Raji (cell line): ENCODE measurements around the gene MRPL14.

ENCODE experiments used
- POLR2A ChIP-seq: IDR thresholded peaks from 2 replicates; pipeline ENCODE4 v1.6.1; 2011; ENCODE audit warnings: low read depth, low read length, control low read depth; ENCODE audit not compliant: insufficient read depth

MRPL14 gene

DNA sequence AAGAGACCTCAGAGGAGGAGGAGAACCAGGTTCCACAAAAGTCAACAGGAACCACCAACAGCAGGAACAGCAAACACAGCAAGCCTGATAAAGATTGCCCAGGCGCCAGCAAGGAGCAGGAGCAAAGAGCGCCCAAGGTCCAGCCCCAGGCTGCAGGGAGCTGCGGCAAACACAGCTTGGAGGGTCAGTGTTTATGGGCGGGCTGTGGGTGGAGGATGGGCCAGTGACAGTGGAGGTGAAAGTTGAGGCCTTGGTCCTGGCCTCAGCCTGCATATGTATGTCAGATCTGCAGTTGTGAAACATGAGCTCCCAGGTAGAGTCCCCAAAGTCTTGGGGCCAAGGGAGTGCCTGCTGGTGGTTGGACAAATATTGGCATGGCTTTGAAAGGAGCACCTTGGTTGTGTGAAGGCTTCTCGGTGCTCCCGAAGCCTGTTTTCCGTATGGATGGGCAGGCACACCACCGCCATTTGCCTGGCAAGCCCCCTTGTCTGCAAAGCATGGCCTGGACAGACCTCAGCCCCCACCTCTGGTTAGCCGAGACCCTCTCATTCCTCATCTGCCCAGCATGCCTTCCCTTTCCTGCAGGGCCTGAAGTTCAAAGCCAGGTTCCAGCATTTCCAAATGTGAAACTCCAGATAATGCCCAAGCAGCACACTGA is 29.4 kb upstream of the MRPL14 start:
- TF ChIP-seq POLR2A = no peak

DNA sequence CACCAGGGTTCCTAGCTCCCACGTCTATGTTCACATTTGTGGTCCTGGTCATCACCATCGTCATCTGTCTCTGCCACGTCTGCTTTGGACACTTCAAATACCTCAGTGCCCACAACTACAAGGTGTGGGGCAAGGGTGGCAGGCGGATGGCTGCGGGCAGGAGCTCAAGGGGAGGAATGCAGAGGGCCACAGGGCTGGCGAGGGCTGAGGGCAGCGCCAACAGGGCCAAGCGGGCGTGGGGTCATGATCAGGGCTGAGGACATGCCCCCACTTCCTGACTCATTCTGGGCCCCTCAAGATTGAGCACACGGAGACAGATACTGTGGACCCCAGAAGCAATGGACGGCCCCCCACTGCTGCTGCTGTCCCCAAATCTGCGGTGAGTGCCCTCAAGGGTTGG is 26.8 kb upstream of the MRPL14 start:
- no peak for TF ChIP-seq POLR2A

DNA sequence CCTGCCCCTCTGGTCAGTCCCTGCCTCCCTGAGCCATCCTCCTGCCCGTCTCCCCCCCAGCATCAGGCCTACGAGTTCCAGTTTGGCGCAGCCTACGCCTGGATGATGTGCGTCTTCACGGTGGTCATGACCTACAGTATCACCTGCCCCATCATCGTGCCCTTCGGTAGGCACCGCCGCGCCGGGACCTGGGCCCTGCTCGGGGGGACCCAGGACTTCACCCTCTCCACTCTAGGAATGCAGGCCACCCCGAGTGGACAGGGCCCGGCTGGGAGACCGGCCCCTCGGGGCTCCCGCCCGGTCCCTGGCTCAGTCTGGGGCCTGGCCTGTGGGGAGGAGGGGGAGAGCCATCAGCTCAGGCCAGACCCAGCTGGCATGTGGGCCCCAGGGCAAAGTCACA is 25.3 kb upstream of the MRPL14 start:
- TF ChIP-seq POLR2A = no peak

DNA sequence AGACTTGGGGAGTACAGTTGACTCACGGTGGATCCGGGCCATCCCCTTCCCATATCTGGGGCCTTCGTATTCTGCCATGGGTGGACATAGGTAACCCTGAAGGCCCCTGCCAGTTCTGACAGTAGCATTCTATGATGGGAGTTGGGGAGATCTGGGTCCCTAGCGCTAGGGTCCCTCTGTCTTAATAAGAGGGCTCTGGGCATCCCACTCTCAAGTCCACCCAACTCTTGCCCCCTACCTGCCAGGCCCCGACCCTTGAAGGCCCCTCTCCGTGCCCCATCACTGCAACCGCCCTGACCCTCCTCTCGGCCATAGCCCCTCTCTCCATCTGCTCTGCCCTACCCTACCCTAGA is 24.8 kb upstream of the MRPL14 start:
- TF ChIP-seq POLR2A = no peak

DNA sequence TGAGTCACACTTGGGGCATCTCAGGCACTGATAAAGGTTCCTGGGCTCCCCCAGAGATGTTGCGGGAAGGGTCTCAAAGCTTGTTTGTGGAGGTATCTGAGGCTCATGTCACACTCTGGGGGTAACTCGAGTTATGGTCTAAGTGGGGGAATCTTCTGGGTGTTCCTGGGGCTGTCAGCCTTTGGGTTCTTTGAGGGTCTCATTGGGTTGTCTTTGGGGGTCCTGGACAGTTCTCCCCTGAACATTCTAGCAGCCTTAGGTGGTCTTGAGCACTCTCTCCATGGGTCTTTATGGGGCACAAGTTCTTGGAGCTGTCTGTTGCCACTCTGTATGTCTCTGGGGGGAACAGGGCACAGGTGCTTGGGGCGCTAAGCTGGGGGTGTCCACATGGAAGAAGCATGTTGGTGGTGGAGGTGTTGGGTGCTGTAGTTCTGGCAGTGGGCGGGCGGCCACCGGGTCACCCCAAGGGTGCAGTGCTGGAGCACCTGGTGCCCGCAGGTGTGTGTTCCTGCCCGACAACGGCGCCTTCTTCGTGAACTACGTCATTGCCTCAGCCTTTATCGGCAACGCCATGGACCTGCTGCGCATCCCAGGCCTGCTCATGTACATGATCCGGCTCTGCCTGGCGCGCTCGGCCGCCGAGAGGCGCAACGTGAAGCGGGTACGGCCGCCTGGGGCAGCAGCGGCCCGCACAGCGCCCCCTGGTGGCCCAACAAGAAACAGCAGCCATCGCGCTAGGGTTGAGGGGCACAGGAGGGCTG is 24.3 kb upstream of the MRPL14 start:
- no peak for TF ChIP-seq POLR2A

DNA sequence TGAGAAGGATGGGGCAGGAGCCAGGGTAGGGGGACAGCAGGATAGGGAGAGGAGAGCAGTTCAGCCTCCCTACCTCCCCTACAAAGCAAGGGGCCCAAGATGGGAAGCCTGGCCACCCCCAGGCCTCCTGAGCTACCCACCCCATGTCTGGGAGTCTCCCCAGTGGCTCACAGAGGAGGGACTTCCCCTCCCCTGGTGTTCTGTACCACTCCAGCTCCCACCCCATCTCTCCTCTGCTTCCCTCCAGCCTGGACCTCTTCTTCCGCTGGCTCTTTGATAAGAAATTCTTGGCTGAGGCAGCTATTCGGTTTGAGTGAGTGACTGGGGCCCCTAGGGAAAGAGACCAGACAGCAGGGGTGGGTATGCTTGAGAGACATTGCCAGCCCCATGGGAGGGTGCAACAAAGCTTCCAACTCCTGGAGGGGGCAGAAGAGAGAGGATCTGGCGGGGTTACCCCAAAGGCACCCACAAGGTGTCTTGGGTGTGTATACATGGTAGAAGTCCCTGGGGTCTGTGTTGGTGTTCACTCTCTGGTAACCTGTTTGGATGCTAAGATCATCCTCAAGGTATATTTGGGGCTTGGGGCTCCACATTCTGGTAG is 23.2 kb upstream of the MRPL14 start:
- TF ChIP-seq POLR2A = no peak

DNA sequence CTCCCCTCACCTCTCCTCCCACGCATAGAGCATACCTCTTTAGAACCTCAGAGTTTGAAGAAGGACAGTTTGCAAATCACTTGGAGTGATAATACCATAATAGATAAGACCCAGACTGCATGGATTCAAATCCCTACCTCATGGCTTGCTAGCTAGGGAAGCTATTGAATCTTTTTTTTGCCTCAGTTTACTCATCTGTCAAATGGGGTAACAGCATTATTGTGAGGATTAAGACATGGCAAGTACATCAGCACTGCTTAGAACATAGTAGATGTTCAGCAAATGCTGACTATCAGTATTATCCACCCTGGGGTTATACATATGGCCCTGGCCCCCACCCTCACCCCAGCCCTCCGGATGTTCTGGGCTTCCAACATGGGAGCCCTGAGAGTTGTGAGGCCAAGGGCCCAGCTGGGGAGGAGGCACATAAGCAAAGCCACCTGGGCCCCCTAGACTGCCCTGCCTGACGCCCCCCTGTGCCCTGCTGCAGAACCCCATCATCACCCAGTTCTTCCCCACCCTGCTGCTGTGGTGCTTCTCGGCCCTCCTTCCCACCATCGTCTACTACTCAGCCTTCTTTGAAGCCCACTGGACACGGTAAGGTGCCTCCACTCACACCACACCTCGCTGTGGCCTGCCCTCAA is 22.2 kb upstream of the MRPL14 start:
- TF ChIP-seq POLR2A = no peak

DNA sequence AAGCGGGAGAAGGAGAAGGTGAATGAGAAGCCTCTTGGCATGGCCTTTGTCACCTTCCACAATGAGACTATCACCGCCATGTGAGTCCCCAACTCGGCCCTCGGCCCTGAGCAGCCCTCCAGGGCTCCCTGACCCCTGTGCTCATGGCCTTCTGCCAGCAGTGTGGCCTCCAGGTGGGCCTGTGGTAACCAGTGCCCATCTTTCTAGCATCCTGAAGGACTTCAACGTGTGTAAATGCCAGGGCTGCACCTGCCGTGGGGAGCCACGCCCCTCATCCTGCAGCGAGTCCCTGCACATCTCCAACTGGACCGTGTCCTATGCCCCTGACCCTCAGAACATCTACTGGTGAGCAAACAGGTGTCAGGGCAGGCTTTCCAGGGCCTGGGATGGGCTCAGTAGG is 21.1 kb upstream of the MRPL14 start:
- TF ChIP-seq POLR2A = no peak

DNA sequence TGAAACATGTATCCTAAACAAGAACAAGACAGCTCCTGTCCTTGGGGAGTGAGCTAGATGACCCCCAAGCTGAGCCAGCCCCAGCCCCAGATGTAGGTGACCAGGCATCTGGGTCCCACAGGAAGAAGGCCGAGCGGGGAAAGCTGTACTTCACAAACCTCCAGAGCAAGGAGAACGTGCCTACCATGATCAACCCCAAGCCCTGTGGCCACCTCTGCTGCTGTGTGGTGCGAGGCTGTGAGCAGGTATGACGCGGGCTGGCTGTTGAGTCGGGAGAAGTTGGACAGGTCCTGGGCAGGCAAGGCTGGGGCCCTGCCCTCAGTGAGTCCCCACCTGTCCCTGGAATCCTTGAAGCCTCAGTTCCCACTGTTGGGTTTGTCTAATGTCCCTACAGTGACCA is 20.0 kb upstream of the MRPL14 start:
- no peak for TF ChIP-seq POLR2A

DNA sequence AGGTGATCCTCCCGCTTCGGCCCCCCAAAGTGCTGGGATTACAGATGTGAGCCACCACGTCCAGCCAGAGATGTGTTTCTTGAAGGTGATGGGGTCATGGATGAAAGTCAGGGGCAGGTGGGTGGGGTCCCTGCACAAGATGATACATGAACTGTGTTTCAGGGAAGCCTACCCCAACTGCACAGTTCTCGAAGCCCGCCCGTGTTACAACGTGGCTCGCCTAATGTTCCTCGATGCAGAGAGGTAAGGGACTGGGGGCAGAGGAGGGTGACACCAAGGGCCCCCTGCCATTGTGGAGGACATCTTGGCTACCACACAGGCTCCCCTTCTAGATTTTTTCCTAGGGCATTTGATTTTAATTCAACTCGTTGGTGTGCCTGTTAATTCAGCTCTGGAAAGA is 19.4 kb upstream of the MRPL14 start:
- no peak for TF ChIP-seq POLR2A

DNA sequence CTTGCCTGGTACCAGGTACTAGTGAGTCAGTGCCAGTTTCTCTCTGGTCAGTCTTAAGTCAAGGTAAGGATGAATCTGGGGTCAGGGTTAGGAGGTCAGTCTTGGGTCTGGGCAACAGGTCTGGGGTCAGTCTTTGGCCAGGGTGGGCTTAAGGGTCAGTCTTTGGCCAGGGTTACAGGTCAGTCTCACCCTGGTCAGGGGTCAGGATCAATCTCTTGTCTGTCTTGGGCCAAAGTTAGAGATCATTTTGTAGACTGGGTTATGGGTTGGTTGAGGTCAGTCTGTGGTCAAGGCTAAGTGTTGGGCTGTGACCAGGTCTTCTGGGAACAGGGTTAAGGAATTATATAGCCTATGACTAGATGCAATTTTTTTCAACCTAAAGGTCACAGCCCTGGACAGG is 18.6 kb upstream of the MRPL14 start:
- TF ChIP-seq POLR2A = no peak

DNA sequence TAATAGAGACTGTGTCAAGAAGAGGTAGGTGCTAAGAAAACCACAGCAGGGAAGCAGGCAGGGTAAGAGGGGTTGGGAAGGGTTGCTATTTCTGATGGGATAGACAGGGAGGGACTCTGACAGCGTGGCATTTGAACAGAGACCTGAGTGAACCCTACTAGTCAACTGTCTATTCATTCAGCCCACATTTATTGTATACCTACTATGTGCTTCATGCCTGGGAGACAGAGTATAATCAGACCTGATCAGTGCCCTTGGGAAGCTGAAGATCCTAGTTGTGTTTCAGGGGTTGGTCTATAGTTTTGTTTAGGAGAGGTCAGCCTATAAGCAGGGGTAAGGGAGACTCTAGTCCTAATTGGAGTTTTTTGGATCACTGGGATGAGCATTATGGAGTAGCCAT is 16.5 kb upstream of the MRPL14 start:
- TF ChIP-seq POLR2A = no peak

DNA sequence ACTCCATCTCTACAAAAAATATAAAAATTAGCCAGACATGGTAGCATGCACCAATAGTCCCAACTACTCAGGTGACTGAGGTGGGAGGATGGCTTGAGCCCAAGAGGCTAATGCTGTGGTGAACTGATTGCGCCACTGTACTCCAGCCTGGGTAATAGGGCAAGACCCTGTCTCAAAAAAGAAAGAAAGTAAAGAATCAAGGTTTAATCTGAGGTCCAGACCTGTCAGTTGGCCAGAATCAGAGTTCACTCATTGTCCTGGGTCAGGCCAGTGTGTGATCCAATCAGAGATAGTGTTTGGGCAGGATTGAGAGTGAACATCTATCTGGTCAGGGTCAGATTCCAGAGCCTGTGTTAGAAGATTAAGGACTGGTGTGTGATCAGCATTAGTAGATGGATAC is 15.6 kb upstream of the MRPL14 start:
- no peak for TF ChIP-seq POLR2A

DNA sequence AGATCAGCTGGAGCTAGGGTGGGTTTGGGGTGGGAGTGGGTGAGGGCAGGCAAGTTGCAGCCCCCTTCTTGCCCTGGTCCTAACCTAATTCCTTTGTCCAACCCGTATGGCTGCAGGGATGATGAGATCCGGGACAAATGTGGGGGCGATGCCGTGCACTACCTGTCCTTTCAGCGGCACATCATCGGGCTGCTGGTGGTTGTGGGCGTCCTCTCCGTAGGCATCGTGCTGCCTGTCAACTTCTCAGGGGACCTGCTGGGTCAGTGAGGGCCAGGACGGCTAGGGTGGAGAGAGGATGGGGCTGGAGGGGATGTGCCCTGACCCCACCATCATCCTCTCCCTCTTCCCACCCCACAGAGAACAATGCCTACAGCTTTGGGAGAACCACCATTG is 12.1 kb upstream of the MRPL14 start:
- TF ChIP-seq POLR2A = no peak

DNA sequence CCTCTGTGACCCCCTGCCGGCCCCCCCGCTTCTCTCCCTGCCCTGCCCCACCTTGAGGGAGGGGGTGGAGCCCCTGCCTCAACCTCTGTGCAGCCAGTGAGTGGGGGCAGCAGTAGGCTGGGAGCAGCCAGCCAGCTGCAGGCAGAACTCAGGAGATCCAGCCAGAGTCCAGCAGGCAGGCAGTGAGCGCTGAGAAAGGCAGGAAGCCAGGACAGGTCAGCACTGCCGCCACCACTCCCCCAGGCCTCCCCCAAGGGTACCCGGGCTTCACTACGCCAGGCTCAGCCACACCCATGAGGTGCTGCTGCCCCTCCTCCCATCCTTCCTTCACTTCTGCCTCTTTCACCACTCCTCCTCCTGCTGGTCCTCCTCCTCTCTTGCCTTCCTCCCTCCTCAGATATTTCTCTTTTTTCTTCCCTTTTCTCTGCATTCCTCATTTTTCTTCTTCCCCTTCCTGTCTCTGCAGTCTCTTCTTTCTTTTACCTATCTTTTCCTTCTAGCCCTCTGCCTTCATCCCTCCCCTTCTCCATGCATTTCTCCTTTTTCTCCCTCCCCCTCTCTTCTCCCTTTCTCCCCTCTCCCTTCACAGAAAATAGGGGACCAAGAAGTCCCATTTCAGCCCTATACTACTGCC is 11.6 kb upstream of the MRPL14 start:
- no peak for TF ChIP-seq POLR2A

DNA sequence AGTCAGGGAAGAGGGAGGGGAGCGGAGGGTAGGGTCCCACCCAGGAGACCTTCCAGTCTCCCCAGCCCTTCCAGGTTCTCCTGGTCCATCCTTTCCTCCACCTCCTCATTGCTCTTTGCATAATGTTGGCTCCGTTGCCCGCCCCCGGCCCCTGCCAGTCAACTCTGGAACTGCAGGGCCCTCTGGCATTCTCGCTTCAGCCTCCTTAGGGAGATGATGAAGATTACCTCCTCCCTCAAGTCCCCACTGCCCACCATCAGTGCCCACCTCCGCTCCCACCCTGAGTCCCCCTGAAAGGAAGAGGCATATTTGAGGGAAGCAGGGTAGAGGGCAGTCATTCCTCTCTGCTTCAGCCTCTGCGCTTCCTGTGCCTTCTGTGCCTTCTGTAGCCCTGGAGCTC is 8.6 kb upstream of the MRPL14 start:
- no peak for TF ChIP-seq POLR2A

DNA sequence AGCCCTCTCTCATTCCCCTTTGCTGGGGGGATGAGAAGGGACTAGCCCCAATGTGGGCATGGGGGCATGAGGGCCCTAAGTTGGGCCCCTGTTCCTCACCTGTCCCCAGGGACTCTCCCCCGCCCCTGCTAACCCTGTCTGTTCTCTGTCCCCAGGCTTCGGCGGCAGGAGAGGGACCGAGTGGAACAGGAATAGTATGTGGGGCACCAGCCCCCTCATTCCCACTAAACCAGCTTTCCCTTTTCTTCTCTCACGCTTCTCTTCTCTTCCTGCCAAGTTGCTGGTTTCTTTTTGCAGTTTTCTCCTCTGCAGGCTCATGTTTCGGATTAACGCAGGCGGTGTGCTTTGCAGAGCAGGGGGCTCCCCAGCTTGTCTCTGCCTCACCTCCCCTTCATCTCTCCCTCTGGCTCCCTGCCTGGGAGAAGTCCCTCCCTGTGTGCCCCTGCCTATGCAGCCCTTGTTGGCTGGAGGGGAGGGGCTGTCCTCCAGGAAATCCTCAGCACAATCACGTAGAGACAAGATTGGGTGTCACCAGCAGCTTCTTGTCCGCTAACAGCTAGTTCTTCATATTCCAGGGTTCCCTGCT is 8.0 kb upstream of the MRPL14 start:
- TF ChIP-seq POLR2A = no peak
